ENCODE data around the gene DDX41.

The DDX41 gene

DNA sequence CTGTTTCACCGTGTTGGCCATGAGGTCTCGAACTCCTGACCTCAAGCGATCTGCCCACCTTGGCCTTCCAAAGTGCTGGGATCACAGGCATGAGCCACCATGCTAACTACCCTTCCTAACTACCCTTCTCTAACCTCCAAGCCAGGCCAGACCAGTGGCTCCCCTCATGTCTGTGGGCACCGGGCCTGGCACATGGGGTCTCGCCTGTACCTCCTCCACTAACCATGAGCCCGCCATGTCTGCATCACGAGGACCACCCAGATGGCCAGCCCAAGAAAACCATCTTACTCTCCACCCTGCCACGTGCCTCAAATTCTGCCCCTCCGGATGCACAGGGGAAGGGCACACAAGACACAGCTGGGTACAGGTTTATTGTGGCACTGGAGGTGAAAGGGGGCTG, 33.7 kb downstream of the DDX41 start:
- DNase-seq, result no peak

DNA sequence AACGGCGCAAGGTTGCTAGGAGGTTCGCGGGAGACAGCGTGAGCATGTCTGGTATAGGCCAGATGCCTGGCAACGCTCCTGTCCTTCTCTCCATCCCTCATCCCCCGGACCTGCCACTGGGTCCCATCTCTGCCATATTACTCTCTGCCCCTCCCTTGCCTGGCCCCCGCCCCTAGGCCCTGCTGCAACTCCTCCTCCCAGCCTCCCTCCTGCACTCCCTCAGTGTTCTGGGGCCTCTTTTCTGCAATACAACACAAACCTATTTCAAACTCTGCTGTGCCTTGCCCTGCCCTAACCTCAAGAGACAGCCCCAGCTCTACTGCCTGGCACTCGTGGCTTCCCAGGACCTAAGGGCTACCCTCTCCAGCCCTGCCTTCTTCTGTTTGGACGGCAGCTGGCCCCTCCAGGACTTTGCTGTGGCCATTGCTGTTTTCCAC, 34.4 kb downstream of the DDX41 start:
- no peak for DNase-seq

DNA sequence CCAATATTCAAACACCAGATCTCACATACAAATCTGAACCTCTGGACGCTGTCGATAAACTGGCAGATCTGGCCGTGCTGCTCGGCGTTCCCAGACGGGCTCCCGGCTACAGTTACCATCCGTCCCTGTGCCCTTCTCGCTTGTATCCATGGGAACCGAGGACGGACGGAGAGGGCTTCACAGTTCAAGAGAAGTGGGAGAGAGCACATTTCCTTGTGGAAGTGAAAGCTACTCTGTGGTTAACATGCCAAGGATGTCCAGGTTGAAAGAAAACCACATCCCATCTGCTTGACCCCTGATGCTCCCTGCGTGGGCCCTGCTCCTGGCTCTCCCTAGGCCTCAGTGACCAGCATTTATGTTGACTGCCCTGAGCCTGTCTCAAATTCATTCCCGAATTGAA, 37.0 kb downstream of the DDX41 start:
- DNase-seq, result no peak

DNA sequence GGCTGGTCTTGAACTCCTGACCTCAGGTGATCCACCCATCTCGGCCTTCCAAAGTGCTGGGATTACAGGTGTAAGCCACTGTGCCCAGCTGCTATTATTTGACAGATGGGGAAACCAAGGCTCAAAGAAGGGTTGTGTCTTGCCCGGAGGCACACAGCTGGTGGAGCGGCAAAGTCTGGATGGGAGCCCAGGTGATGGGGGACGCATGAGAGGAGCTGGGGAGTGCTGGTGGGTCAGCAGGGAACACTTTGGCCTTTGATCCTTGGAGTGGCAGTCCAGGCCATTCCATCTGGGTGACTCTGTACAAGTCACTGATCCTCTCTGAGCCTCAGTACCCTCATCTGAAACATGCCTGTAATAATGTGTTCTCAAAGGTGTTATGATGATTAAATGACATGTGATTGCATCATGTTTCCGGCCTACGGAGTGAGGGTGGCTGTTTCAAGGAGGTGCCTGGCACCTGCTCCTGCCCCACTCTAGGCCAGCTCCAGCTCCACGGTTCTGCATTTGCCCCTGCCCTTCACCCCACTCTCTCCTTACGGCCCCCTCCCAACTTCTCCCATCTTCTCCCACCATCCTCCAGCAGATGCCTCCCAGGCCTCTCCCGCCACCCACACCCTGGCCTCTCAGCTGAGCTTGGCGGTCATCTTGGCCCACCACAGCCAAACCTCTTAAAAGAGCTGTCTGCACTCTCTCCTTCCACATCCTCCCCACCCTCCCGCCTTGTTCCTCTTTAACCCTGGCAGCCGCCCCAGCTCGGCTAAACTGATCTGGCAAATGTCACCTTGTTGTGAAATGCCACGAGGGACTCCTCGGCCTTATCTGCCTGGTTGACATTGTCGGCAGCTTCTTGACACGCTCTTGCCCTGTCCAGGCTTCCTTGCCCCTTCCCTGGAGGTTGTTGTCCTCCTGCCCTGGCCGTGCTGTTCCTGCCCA, 37.8 kb downstream of the DDX41 start:
- no peak for DNase-seq

DNA sequence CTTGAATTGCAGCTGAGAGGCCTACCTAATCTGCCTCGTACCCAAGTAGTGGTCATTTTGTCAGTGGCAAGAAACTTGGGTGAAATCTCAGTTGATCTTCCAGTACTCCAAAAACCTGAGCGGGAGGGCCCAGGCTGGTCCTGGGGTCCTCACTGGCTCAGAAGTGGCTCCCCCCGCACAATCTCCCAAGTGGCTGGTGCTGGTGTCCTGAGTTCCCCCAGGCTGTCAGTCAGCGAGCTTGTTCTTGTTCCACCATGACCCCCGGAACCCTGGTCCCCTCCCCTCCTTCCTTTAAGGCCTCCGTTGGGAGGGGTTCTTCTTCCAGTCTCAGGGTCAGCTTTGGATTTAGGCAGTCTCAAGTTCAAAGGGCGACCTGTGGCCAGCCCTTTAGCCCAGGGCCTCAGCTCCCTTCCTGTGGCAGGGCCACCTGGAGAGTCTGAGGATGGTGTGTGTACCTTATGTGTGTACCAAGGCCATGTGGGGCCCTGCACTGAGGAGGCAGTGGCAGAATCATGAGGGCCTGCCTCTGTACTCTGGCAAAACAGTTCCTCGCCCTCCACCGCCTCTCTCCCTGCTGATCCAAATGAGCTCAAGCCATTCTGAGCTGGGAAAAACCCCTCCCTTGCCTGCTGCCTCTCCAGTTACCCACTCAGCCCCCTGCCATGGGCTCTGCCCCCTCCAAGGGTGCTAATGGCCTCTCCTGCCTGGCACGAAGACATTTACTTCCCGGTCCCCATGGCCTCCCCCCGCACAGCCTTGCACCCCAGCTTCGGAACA, 38.9 kb downstream of the DDX41 start:
- no peak for DNase-seq

DNA sequence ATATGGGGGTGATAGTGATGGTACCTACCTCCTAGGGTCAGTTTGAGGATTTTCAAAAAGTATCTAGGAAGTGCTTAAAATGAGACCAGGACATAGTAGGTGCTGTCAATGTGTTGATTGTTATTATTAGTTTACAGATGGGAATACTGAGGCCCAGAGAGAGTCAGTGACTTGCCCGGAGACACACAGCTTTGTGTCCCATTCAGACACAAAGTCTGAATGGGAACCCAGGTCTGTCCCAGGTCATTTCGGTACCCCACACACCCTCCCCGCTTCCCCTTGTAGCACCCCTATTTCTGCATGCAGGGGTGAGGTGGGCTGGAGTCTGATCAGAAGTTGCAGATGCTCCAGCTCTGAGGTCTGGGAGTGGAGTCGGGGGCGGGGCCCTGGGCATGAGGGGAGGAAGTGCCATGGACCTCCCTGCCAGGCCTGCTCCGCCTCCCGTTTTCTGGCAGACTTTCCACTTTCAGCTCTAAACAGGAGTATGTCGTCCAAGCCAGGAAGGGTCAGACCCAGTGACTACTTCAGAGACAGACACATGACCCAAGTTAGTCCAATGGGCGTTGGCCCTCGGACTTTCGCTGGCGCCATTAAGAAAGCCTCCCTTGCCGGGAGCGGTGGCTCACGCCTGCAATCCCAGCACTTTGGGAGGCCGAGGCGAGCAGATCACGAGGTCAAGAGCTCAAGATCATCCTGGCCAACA, 40.1 kb downstream of the DDX41 start:
- no peak for DNase-seq

DNA sequence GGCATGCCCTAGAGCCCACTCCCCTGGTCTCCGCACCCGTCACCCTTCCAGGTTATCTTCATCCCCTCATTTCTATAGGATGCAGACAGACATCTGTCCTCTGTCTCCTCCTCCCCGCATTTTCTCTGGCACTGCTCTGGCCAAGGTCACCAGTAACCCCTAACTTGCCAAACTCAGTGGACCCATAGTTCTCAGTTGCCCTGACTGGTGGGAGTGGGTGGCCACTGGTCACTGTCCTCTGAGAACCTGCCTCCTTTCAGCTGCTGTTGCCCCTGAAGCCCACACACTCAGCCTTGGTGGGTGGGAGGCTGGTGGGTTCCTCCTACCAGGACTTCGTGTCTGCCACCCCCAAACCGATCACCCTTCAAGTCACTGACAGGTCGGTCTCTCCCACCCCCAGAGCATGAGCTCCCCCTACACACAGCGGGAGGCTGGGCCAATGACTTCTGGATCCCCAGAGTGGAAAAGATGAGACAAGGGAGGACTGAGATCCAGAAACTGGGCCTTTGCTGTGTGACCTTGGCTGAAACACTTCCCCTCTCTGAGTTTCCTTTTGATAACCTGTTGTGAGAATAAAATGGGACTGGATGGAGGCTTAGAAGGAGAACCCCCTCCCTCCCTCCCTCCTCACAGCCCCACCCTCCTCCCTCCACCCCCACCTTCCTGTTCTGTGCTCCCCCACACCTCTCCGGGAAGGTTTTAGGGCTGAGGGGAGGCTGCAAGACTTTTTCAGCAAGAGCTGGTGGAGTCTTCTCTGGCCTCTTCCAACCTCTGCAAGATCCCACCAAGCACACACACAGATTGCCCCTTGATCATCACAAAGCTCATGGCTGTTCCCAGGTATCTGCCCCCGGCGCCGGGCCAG, 41.0 kb downstream of the DDX41 start:
- DNase-seq, result no peak

DNA sequence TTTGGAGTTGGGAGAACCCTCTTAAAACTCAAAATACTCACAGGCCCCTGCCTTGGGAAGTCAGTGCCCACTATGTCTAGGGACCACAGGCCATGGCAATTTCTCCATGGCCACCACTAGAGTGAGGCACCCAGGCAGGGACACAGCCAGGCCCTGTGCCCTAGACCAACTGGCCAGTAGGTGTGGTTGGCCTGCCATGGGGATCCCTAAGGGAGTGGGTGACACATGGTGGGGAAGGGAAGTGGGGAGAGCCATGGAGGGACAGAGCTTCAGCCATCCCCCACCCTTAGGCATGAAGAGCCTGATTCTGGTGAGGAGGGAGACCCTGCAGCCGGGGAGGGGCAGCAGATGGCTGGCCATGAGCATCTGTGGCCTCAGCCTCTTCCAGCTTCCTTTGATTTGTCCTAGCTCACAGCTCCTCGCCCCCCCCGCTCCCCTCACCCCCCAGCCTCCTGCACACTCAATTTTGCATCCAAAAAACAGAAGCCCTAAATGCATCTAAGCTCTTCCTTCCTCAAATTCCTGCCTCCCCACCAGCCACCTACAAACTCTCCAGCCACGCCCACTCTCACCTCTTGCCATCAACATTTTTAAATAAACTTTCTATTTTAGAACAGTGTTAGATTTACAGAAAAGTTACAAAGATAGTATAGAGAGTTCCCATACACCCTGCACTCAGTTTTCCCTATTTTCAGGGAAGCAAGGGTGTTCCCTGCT, 41.8 kb downstream of the DDX41 start:
- no peak for DNase-seq

DNA sequence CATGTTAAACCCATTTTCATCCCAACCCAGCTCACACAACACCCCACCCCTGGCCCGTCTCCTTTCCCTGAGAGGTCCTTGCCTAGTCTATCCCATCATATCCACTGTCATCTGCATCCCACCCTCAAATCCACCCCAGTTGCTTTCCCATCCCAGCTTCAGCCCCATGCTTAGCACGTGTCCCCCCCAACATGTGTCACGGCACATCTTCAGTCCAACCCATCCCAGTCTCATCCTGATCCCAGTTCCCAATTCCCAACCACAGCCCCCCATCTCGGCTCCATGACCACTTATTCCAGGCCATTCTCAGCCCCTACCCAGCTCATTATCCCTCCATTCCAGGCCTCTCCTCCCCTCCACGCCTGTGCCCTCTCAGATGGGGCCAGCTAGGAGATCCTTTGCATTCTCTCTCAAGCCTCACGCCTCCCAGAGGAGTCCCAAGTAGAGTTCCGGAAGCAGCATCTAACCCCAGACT, 42.7 kb downstream of the DDX41 start:
- DNase-seq, result no peak

DNA sequence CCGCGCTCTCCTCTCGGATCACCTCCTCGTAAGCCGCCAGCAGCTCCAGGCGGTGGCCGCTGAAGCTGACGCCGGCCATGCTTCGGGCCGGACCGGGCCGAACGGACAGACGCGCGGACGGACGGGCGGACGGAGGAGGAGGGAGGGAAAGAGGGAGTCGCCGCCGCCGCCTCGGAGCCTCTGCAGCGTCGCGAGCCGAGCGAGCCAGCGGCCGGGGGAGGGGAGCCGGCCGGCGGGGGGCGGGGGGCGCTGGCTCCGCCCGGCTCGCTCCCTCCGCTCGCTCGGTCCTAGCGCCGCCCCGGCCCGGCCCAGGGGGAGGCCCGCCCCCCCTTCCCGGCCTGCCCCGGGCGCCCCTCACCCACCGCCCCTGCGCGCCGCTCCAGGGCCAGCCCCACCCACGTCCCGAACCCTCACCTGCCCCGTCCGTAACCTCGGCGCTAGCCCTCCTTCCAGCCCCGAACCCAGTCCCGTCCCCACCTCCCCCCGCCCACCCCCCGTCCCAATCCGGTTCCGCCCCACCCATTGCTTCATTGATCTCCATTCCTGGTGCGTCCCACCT, 43.2 kb downstream of the DDX41 start, which contains the start of gene DBN1:
DBN1 (minus strand) TSS at position 192 of the 559 bp plus-strand sequence; CDS start at position 79, 113 bp downstream.
- DNase-seq, result no peak

DNA sequence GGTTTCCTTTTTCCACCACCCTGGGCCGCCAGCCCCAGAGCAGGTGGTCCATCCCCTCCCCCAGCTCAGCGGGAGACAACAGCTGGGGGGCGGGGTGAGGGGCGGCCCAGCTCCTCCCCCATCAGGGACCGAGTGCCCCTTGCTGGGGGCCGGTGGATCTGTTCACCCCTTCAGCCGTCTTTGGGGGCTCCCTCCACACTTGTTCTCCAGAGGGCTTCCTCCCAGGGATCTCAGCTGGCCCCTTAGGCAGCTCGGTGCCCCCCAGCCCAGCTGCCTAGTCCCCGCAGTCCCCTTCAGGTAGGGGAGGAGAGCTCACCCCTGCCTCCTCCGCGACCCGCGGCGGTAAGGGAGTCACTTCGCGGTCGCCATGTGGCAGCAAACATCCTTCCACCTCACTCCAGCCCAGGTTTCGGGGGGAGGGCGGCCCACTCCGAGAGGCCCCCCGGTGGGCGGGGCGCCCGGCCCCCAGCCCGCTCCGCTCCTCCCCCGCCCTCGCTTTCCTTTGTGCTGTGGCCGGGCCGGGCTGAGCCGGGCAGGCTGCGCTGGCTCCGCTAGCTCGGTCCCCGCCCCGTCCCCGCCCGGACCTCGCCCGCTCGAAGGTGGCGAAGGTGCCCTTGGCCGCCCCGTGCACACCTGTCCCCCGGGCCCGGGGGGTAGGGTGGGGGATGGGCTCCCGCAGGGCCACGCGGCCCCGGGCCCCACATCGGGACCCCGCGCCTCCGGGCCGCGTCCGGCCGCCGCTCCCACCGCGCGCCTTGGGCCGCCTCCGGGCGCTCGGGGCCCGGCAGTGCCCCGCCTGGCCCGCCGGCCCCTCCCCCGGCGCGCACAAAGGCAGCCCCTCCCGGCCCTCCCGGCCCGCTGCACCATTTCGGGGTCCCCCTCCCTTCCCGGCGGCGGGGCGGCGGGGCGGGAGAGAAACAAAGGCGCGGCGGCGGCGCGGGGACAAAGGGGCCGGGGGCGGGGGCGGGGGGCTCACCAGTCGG, 44.0 kb downstream of the DDX41 start:
- no peak for DNase-seq

DNA sequence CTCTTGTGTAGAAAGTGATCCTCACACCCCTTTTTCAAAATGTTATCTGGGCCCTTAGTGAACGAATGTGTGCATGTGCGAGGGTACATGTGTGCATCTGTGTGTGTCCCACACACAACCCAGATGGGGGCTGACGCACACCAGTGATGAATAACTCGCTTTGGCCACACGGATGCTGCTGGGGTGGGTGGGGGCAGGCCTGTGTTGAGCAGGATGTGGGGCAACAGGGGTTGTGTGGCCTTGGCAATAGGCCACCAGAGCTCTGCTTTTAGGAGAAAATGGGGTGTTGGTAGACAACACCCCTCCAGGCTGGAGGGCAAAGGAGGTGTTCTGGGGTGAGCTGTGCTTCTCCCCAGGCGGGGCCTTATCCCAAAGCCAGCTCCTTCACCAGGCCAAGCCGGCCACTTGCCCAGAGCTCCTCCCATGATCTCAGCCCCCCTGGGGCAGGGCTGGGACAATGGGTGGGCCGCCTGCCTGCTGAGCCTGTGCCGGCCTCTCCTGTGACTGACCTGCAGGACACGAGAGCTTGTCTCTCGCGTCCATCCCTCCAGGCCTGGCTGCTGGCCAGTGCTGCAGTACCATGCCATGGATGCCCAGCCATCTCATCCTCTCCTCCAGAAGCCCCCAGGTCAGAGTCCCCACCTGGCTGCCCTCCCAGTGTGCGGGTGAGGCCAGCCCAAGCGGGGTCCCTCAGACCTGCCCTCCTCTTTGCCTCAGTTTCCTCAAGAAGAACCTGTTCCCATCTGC, 45.0 kb downstream of the DDX41 start:
- no peak for DNase-seq

DNA sequence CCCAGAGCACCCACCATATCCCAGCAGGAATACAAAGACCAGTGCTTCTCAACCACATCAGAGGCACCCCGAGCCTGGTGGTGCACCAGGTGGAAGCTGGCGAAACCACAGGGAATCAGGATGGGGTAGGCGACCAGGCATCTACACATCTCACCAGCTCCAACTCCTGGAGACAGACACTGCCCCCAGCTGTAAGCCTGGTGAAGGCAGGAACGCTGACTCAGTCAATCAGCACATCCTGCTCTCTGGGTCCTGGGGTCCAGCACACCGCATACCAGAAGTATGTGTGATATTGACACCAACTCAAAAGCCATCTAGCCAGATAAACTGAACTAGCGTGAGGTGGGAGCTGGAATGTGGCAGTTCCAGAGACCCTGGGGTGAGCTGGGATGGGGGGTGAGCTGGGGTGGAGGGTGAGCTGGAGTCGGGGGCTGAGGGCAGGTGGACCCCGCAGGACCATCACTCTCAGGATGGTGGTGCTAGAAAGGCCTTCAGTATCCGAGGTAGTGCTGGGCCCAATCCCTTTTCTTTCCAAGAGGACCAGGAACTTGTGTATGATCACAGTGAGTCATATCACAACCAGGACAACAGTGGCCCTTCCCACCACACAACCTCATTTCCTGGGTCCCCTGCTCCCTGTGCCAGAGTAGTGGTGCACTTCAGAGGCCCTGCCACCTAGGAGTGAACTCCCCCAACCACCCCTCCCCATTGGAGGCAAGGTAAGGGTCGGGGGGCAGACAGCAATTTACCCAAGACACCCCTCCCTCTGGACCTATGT, 45.8 kb downstream of the DDX41 start:
- DNase-seq, result no peak

DNA sequence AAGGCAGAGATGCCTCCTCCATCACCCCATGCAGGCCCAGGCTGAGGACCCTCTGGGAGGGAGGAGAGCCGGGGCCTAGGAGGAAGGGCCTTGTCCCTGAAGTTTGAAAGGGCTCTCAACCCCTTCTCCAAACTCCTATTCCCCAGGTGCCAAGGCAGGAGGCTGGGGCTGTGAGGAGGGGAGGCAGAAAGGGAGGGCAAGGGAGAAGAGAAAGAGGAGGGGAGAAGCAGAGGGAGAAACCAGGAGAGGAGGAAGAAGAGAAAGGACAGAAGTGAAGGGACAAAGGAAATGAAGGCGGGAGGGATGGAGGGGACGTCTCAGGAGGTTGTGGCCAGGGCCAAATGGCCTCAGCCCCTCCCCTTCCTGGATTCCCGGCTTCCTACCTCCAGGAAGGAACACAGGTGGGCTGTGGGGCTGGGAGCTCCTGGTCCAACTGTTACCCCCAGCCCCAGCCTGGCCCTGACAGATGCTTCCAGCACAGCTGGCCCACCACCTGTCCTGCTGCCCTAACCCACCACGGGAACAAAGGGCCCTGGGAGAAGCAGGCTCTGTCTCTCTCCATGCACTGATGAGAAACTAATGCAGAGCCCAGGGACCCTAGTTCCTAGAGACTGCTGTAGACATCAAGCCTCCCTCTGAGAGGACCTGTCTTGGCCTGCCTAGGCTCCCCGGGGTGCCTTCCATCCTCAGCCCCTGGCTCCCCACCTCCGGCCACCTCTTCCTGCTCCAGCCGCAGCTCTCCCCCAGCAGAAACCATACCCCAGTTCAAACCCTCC, 46.8 kb downstream of the DDX41 start:
- no peak for DNase-seq

DNA sequence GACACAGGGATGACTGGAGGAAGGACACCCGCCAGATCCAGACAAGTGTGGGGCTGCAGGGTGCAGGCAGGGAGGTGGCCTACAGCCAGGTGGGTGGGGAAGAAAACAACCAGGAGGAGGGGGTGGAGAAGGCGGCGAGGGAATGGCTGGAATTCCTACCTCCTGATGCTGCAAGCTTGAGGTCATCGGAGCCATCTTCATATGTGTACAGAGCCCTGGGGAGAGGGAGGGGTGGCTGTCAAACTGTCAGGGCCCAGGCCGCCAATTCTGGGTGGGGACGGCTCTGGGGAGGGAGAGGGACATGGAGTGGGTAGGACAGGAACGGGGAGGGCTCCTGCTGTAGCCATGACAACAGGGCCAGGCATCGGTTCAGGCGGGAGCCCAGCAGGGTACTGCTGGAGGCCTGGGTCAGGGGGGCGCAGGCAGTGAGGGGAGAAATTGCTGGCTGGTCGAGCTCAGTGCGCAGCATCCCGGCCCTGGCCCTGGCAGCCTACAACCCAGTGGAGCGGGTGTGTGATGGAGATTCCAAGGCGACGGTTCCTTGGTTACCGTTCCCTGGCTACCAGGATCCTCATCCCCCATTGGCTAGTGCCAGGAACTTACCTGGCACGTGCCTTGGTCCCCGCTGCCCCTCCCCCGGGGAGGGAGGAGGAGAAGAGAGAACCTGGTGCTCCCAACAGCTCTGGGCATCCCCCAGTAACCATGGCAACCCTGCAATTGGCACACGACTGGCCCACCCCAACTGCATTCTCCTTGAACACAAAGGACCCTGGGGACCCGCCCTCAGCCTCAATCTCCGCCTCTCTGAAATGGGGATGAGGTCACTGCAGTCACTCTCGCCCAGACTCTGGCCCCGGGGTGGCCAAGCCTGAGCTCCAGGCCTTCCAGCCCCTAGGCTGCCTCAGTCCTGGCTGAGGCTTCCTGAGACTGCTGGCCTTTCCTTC, 47.8 kb downstream of the DDX41 start:
- DNase-seq, result no peak

DNA sequence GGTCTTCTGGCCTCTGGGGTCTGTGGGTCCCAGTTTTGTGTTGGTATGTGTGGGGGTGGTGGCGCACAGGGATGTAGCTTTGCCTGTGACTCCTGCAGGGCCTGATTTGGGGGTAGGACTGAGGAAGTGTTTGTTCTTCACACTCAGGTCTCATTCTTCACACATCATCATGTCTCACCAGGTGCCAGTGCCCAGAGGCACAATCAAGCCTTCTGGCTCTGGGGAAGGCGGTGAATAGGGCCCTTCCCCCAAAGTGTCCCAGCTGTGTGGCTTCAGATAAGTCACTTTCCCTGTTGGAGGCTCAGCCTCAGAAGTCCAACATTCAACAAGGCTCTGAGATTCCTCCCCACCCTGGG, 48.5 kb downstream of the DDX41 start:
- DNase-seq, result no peak
